ENCODE results near the gene ACO2. TPM values are rescaled to one million over a fixed set of nuclear protein-coding genes. Genes with fewer than 3 reads are reported as not detected.

ACO2 gene
- total and polyA plus RNA-seq, 2 of the 8 experiments (the other 6 are each of a cell fraction or from before 2014, with no cell fraction given), result 52.8 to 75.4 TPM

GRCh38 chr22:41567512-41567768 lies 98.5 kb downstream of the ACO2 start:
- Histone ChIP-seq H4K91ac (replicated peaks; ENCODE audit: insufficient read length, low read length) (no peak overlapping the region), H3K79me2 (ENCODE audit: control insufficient read depth in 1 of 2, insufficient read depth in 2 of 2, low read length in 2 of 2) (no peaks in the 10 kb centered on the region), H3K36me3 (ENCODE audit: control insufficient read depth in 2 of 4, insufficient read depth in 4 of 4, low read length in 3 of 4) (no peaks in the 10 kb centered on the region), H3K4ac (replicated peaks; ENCODE audit: insufficient read length, low read depth, low read length) (no peak overlapping the region), H3K9me3 (ENCODE audit: insufficient read depth in 2 of 2, low read depth in 1 of 2, low read length in 1 of 2) (no peaks in the 10 kb centered on the region), H2BK5ac (ENCODE audit: low read depth, low read length) (no peak overlapping the region), H3K9ac (replicated peaks in 1 of 4; ENCODE audit: extremely low read depth in 1 of 4, low read depth in 3 of 4, low read length in 3 of 4) (no peak overlapping the region), H3K4me3 (ENCODE audit: extremely low read depth in 1 of 4, insufficient read depth in 2 of 4, low read depth in 3 of 4, low read length in 4 of 4) (no peak overlapping the region), H2BK12ac (ENCODE audit: low read depth, low read length) (no peak overlapping the region), H3K14ac (ENCODE audit: insufficient read length) (no peak overlapping the region), H3K4me1 (replicated peaks in 1 of 4; ENCODE audit: control insufficient read depth in 3 of 4, insufficient read depth in 4 of 4, low read length in 3 of 4) (peaks cover 0 to 10% (median 5%) of the 10 kb centered on the region in 4 experiments; a peak in 5 of 7 replicates), H4K5ac (ENCODE audit: insufficient read length, low read depth, low read length) (no peak overlapping the region), H2BK20ac (ENCODE audit: low read length) (no peak overlapping the region), H4K20me1 (replicated peaks in 1 of 2; ENCODE audit: control insufficient read depth in 1 of 2, insufficient read depth in 2 of 2, low read length in 2 of 2) (no peaks in the 10 kb centered on the region), H2AK5ac (ENCODE audit: low read depth, low read length) (no peak overlapping the region), H2AFZ (ENCODE audit: low read length) (no peak overlapping the region), H4K8ac (ENCODE audit: extremely low read depth, insufficient read depth, low read length) (no peak overlapping the region), H2BK15ac (ENCODE audit: low read length) (no peak overlapping the region), H3K56ac (replicated peaks; ENCODE audit: insufficient read length, low read depth, low read length) (no peak overlapping the region), H3K79me1 (ENCODE audit: low read depth, low read length) (no peaks in the 10 kb centered on the region), H2BK120ac (replicated peaks; ENCODE audit: low read depth, low read length) (no peak overlapping the region), H3K4me2 (ENCODE audit: insufficient read depth in 1 of 2, low read depth in 2 of 2, low read length in 2 of 2) (no peak overlapping the region), H3K18ac (ENCODE audit: extremely low read depth, low read length) (no peak overlapping the region), H3K27ac (ENCODE audit: low read depth, low read length) (no peak overlapping the region), H3K27me3 (replicated peaks in 1 of 4; ENCODE audit: control insufficient read depth in 3 of 4, extremely low read depth in 1 of 4, insufficient read depth in 3 of 4, low read length in 3 of 4) (0 out of 7 replicates have a peak, but pooled peaks cover 0 to 3% (median 0%) of the 10 kb centered on the region in 4 experiments), H3K23ac (ENCODE audit: insufficient read length) (no peak overlapping the region), H3K23me2 (ENCODE audit: low read depth, low read length) (peaks cover 3% of the 10 kb centered on the region; the same call in 1 of the 2 replicates)
- CTCF ChIA-PET (ENCODE audit: partially characterized antibody), result interaction anchor here (0.8 to 16.1 kb wide), 8 partner anchors 9 to 164 kb away, joined by 3 to 169 read pairs (median 9); no protein-coding TSS in a partner anchor
- DNase-seq (ENCODE audit: low read depth in 1 of 2, low spot score in 2 of 2) (no peak), FAIRE-seq (no peak)
- WGBS, 2 experiments (ENCODE audit: extremely low coverage in 1 of 2, insufficient coverage in 1 of 2, insufficient read length in 1 of 2, insufficient replicate concordance in 2 of 2, low coverage in 1 of 2, low lambda C conversion rate in 2 of 2, missing lambda C conversion rate in 1 of 2), result 89% methylated on average over 3 of the region's 3 CpGs; no CpG with 5 or more reads in 1 of the 2 experiments
- POLR2A ChIA-PET (ENCODE audit: partially characterized antibody), result interaction anchor here (0.7 to 0.9 kb wide), 4 partner anchors 19 to 54 kb away, joined by 3 read pairs; partner anchors contain the start of genes PMM1 and XRCC6
- no peak for TF ChIP-seq YY1 (IDR thresholded peaks at IDR 0.05; ENCODE audit: low read depth, low read length)
- no peak for TF ChIP-seq HDAC6 (IDR thresholded peaks at IDR 0.05; ENCODE audit: low read depth, low read length)
- no peak for TF ChIP-seq GTF2F1 (IDR thresholded peaks at IDR 0.05; ENCODE audit: borderline replicate concordance, low read depth, low read length)
- no peak for TF ChIP-seq SUZ12 (IDR thresholded peaks at IDR 0.05; ENCODE audit: low read length)
- TF ChIP-seq, protein P1, sequence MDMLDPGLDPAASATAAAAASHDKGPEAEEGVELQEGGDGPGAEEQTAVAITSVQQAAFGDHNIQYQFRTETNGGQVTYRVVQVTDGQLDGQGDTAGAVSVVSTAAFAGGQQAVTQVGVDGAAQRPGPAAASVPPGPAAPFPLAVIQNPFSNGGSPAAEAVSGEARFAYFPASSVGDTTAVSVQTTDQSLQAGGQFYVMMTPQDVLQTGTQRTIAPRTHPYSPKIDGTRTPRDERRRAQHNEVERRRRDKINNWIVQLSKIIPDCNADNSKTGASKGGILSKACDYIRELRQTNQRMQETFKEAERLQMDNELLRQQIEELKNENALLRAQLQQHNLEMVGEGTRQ (IDR thresholded peaks at IDR 0.05; ENCODE audit: low read length), result no peak
- TF ChIP-seq KDM4A (IDR thresholded peaks at IDR 0.05; ENCODE audit: low read depth, low read length, severe bottlenecking), result no peak
- TF ChIP-seq RFX5 (IDR thresholded peaks at IDR 0.05; ENCODE audit: borderline replicate concordance, low read depth, low read length), result no peak
- TF ChIP-seq CTCF (IDR thresholded peaks at IDR 0.05; ENCODE audit: control extremely low read depth in 1 of 3, insufficient read depth in 1 of 3, low read depth in 1 of 3, low read length in 3 of 3), result no peak
- TF ChIP-seq KDM1A (IDR thresholded peaks at IDR 0.05; ENCODE audit: borderline replicate concordance, low read length), result no peak

Measured in H1 (cell line).